ENCODE measurements around the gene SMARCC2. TPM values are rescaled to one million over a fixed set of nuclear protein-coding genes. Genes with fewer than 3 reads are reported as not detected.
A peak's percentile ranks its signal among the peaks of the same experiment; 100 is the strongest.

Gene SMARCC2
- total and polyA plus RNA-seq, 9 of the 15 experiments (the other 6 are each of a cell fraction or from before 2014, with no cell fraction given) = 11.9 to 86.0 (median 36.6) TPM

DNA sequence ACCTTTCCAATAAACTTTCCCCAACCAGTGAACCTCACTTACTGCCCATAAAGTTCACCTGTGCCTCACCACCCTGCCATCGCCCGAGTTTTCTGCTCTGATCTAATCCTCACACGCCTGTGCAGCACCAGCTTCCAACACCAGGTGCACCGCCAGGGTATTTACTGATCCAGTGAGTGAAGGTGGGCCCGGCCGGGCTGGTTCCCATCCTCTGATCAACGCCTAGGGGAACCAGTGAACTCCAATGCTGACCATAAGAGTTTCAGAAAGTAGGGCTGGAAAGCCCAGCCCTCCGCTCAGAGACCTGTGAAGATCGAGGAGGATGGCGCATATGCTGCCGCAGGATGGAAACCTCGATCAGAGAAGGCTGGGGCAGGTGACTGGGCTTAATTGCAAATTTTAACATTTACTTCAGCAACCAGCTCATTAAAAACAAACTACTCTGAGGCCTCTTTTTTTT lies 37.6 kb downstream of the SMARCC2 start (continued):
- TF ChIP-seq TBL1XR1 (IDR thresholded peaks at IDR 0.05; ENCODE audit: low read length in 2 of 2) (no peak), ZBTB17 (CRISPR knock-in tag; IDR thresholded peaks at IDR 0.05) (no peak), ELF2 (CRISPR knock-in tag; IDR thresholded peaks at IDR 0.05) (no peak), SMAD3 (CRISPR knock-in tag; conservative IDR thresholded peaks at IDR 0.05) (no peak), CBX5 (IDR thresholded peaks at IDR 0.05; ENCODE audit: borderline replicate concordance, low read depth) (no peak), SMARCE1 (IDR thresholded peaks at IDR 0.05) (no peak), ZNF165 (CRISPR knock-in tag; IDR thresholded peaks at IDR 0.05; ENCODE audit: borderline replicate concordance) (no peak), ZSCAN29 (IDR thresholded peaks at IDR 0.05) (no peak), WHSC1 (IDR thresholded peaks at IDR 0.05; ENCODE audit: low read length) (no peak), ZNF23 (CRISPR knock-in tag; IDR thresholded peaks at IDR 0.05) (no peak), CBFB (CRISPR knock-in tag; IDR thresholded peaks at IDR 0.05) (no peak), RB1 (IDR thresholded peaks at IDR 0.05; ENCODE audit: low read depth) (no peak), EHMT2 (IDR thresholded peaks at IDR 0.05) (no peak), FOXA3 (CRISPR knock-in tag; conservative IDR thresholded peaks at IDR 0.05 in 1 of 2, IDR thresholded peaks at IDR 0.05 in 1 of 2) (0 out of 4 replicates have a peak, but pooled peaks of 1 of the 2 experiments have one; percentile 70), HIVEP1 (CRISPR knock-in tag; IDR thresholded peaks at IDR 0.05) (no peak), NR2C2 (CRISPR knock-in tag; IDR thresholded peaks at IDR 0.05) (0 out of 2 replicates have a peak, but pooled peaks have one; percentile 17), NR2C2 (tag; IDR thresholded peaks at IDR 0.05) (no peak), CREBBP (IDR thresholded peaks at IDR 0.05; ENCODE audit: low read depth, low read length) (no peak), MYBL2 (IDR thresholded peaks at IDR 0.05; ENCODE audit: low read depth) (no peak), MYBL2 (CRISPR knock-in tag; IDR thresholded peaks at IDR 0.05; ENCODE audit: borderline replicate concordance) (no peak), ZNF239 (CRISPR knock-in tag; IDR thresholded peaks at IDR 0.05) (no peak), TEAD2 (tag; IDR thresholded peaks at IDR 0.05) (no peak), MXI1 (IDR thresholded peaks at IDR 0.05; ENCODE audit: low read depth, low read length) (no peak)
- TF ChIP-seq, protein P1, sequence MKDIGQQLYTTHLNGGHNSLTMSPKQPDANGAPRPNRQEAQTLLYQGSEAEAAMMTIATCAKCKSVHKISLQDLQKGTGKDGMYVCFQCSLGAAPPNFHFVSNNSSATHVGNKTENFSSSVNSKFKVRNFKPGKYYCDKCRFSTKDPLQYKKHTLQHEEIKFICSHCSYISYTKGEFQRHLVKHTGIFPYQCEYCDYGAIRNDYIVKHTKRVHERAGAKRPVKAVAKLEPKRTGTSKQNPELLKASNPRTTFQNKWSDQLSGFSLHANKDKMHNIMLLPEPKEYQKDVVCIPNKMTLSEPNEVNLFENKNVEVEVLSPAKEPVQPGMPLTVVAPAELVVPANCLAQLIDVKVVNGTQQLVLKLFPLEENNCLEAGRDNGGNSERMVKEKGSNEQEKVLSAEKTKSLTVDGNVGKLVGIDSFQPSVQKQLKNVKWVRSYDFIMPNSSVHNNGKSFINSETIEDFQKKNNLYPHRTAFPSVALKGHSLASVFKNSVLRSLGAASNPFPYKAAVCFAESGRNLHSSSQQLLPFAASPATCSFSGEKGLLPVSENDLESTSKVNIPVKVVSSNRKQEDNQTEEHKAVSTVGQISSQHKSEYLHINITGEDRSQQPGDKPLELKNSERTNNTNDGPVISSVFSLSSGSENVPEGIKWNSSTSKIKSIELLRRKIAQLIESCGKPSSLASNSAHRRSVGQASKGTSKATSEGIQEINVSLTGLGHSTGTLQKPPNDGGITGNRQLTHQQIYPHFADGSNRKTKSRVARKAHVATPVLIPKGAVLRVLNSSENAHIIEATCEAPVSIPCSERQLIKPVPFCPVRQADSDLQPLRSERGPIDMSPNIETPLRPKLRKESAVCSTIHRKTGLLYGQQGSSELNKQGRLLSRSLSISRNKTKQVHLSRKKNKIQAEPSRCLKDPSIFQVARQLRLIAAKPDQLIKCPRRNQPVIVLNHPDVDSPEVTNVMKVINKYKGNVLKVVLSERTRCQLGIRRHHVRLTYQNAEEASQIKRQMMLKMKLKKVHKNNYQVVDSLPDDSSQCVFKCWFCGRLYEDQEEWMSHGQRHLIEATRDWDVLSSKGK (CRISPR knock-in tag; IDR thresholded peaks at IDR 0.05) = no peak
- TF ChIP-seq, protein P2, sequence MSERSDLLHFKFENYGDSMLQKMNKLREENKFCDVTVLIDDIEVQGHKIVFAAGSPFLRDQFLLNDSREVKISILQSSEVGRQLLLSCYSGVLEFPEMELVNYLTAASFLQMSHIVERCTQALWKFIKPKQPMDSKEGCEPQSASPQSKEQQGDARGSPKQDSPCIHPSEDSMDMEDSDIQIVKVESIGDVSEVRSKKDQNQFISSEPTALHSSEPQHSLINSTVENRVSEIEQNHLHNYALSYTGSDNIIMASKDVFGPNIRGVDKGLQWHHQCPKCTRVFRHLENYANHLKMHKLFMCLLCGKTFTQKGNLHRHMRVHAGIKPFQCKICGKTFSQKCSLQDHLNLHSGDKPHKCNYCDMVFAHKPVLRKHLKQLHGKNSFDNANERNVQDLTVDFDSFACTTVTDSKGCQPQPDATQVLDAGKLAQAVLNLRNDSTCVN (CRISPR knock-in tag; IDR thresholded peaks at IDR 0.05) = no peak
- TF ChIP-seq, protein P3, sequence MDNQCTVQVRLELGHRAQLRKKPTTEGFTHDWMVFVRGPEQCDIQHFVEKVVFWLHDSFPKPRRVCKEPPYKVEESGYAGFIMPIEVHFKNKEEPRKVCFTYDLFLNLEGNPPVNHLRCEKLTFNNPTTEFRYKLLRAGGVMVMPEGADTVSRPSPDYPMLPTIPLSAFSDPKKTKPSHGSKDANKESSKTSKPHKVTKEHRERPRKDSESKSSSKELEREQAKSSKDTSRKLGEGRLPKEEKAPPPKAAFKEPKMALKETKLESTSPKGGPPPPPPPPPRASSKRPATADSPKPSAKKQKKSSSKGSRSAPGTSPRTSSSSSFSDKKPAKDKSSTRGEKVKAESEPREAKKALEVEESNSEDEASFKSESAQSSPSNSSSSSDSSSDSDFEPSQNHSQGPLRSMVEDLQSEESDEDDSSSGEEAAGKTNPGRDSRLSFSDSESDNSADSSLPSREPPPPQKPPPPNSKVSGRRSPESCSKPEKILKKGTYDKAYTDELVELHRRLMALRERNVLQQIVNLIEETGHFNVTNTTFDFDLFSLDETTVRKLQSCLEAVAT (IDR thresholded peaks at IDR 0.05) = no peak; a peak in 1 of 4 replicates

Measured in K562 (cell line).